Mucosa of stomach (tissue), 1 donor: Measurements from ENCODE around the gene HRAS.

ENCODE experiments used
- H3K27me3 ChIP-seq: one replicate; pipeline ENCODE4 v1.7.0; 2013; ENCODE audit warnings: mild to moderate bottlenecking, low read length; ENCODE audit not compliant: control insufficient read depth, insufficient read depth
- H3K36me3 ChIP-seq: one replicate; pipeline ENCODE4 v1.7.0; 2013; ENCODE audit warnings: low read length; ENCODE audit not compliant: control insufficient read depth, insufficient read depth
- H3K4me1 ChIP-seq: one replicate; pipeline ENCODE4 v1.7.0; 2013; ENCODE audit warnings: mild to moderate bottlenecking, low read length; ENCODE audit not compliant: control insufficient read depth, insufficient read depth
- H3K4me3 ChIP-seq: one replicate; pipeline ENCODE4 v1.7.0; 2013; ENCODE audit warnings: low read length
- H3K9ac ChIP-seq: one replicate; pipeline ENCODE4 v1.7.0; 2013; ENCODE audit warnings: mild to moderate bottlenecking, low read length, moderate library complexity
- H3K9me3 ChIP-seq: one replicate; pipeline ENCODE4 v1.7.0; 2013; ENCODE audit warnings: mild to moderate bottlenecking, low read length, moderate library complexity; ENCODE audit not compliant: control insufficient read depth
- donor health status: Pancreatic carcinoma.

Gene HRAS

DNA sequence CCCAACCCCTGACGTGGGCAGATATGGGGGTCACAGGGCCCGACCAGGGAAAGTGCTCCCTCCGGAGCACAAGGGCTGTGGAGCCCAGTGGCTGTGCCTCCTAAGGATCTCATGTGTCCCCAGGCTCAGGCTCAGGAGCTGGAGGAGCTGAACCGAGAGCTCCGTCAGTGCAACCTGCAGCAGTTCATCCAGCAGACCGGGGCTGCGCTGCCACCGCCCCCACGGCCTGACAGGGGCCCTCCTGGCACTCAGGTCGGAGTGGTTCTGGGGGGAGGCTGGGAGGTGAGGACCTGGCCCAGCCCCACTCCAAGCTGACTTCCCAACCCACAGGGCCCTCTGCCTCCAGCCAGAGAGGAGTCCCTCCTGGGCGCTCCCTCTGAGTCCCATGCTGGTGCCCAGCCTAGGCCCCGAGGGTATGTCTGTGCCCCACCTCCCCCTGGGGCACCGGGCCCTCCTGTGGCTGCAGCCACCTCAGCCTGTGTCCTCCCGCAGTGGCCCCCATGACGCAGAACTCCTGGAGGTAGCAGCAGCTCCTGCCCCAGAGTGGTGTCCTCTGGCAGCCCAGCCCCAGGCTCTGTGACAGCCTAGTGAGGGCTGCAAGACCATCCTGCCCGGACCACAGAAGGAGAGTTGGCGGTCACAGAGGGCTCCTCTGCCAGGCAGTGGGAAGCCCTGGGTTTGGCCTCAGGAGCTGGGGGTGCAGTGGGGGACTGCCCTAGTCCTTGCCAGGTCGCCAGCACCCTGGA lies 27.9 kb upstream of the HRAS start:
- H3K9me3 ChIP-seq: no peaks in the 10 kb centered on the region

DNA sequence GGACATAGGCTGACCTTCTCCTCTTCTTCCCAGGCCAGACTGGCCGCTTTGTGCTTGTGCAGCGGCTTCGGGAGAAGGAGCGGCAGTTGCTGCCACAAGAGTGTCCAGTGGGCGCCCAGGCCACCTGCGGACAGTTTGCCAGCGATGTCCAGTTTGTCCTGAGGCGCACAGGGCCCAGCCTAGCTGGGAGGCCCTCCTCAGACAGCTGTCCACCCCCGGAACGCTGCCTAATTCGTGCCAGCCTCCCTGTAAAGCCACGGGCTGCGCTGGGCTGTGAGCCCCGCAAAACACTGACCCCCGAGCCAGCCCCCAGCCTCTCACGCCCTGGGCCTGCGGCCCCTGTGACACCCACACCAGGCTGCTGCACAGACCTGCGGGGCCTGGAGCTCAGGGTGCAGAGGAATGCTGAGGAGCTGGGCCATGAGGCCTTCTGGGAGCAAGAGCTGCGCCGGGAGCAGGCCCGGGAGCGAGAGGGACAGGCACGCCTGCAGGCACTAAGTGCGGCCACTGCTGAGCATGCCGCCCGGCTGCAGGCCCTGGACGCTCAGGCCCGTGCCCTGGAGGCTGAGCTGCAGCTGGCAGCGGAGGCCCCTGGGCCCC lies 26.8 kb upstream of the HRAS start:
- Histone ChIP-seq H3K4me1 (peaks cover 55% of the 10 kb centered on the region), H3K4me3 (peak overlapping the region; percentile 42), H3K9ac (peak overlapping the region; percentile 28), H3K27me3 (peaks cover 6% of the 10 kb centered on the region), H3K9me3 (no peaks in the 10 kb centered on the region), H3K36me3 (peaks cover 5% of the 10 kb centered on the region)

More for the DNA sequence above, 27.9 kb upstream of the HRAS start:
- Histone ChIP-seq H3K27me3 (peaks cover 6% of the 10 kb centered on the region), H3K9ac (peak overlapping the region; percentile 28), H3K4me3 (no peak overlapping the region), H3K4me1 (peaks cover 63% of the 10 kb centered on the region), H3K36me3 (peaks cover 5% of the 10 kb centered on the region)

DNA sequence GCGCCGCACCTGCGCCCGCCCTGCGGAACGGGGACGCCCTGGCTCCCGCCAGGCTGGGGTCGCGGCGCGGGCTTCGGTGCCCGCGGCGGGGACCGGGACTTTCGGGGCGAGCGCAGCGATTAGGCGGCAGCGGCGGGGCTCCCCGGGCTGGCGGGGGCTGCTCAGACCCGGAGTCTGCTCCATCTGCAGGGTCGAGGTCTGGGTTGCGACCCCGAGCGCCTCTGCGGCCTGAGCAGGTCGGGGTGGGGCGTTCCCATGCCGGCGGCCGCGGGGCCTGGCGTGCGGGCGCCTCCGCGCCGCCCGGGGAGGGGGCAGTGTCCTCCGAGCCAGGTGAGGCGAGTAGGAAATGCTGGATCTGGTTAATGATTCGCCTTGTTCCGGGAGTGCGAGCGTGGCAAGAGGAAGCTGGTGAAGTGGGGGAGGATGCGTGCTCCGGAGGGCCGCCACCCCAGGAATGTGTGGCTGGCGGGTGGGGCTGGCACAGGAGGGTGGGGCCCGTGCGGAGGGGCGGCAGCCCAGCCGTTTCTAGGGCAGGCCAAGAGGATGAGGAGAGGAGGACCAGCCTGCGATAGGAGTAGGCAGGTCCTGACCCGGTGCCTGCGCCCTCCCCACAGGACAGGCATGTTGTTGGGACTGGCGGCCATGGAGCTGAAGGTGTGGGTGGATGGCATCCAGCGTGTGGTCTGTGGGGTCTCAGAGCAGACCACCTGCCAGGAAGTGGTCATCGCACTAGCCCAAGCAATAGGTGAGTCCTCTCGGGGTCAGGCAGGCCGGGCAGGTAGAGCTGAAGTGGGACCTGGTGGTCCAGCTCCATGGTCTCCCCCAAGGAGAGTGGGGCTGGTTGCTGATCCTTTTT lies 26.0 kb upstream of the HRAS start:
- Histone ChIP-seq H3K4me1 (peaks cover 50% of the 10 kb centered on the region), H3K9me3 (no peaks in the 10 kb centered on the region), H3K9ac (peak overlapping the region; percentile 90), H3K36me3 (peaks cover 5% of the 10 kb centered on the region), H3K4me3 (peak overlapping the region; percentile 42), H3K27me3 (peaks cover 11% of the 10 kb centered on the region)

DNA sequence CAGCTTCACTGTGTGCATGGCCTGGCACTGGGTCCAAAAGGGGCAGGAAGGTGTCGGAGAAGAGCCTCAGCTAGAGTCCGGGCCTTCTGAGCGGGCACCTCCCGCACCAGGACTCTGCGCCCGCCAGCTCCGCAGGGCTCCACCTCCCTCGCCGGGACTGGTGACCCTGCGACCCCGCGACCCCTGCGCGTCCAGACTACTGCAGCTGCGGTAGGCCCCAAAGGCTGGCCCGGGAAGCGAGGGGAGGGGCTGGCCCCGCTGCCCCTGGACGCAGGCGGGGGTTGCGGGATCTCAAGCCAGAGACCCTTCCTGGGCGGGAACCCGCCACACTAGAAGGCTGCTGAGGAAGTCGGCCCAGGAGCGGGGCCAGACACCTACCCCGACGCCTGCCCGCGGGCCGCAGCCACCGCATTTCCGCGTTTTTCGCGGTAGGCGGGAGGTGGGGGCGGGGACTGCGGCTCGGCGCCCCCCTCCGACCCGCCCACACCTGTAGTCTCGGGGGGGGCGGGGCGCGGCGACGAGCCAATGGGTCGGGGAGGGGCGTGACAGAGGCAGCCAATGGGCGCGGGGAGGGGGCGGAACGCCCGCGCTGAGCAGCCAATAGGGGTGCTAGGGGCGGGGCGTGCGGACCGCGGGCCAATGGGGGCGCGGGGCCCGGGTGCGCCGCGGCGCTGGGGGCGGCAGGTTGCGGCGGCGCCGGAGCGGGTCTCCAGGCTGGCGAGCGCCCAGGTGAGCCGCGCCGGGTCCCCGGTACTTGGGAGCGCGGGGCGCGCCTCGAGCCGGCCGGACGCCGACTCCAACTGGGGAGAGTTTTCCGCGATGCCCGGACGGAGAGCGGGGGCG lies 25.1 kb upstream of the HRAS start, which contains the start of the genes LMNTD2 and RASSF7:
Gene LMNTD2, minus strand, starts transcription at position 434 of the 843 bp plus-strand sequence. Its CDS starts 22 bp downstream, at position 412.
Gene RASSF7, plus strand, starts transcription at position 666 of the 843 bp plus-strand sequence. CDS start 799 bp downstream, outside the sequence.
- Histone ChIP-seq H3K9ac (peak within 1 kb of the TSS; percentile 90), H3K9me3 (no peaks in the 10 kb centered on the region), H3K4me1 (peaks cover 50% of the 10 kb centered on the region), H3K36me3 (peaks cover 5% of the 10 kb centered on the region), H3K4me3 (peak within 1 kb of the TSS; percentile 42), H3K27me3 (peaks cover 19% of the 10 kb centered on the region)

DNA sequence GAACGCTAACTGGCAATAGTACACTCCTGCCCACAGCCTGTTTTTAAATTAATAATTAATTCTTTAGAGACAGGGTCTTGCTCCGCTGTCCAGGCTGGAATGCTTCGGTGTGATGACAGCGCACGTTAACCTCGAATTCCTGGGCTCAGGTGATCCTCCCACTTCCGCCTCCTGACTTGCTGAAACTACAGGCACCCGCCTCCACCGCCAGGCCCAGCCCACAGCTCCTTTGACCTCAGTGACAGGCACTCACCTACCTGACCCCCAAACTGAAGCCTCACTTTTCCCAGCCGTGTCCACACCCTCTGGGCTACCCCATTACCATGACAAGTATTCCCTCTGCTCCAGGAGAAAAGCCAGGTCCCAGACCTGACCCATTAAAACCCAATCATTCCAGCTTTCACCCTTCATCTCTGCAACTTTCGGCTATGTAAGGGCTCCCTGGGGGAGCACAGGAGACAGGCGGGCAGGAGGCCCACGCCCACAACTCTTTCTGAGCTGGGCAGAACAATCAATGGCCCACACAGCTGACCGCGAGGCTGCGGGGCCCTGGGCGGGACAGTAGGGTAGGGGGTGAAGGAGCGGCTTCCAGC lies 24.4 kb upstream of the HRAS start:
- H3K9me3 ChIP-seq: no peaks in the 10 kb centered on the region
- H3K27me3 ChIP-seq: peaks cover 23% of the 10 kb centered on the region
- H3K4me1 ChIP-seq: peaks cover 51% of the 10 kb centered on the region
- peaks cover 5% of the 10 kb centered on the region for H3K36me3 ChIP-seq
- H3K9ac ChIP-seq: peak overlapping the region; percentile 63
- H3K4me3 ChIP-seq: peak overlapping the region; percentile 1

DNA sequence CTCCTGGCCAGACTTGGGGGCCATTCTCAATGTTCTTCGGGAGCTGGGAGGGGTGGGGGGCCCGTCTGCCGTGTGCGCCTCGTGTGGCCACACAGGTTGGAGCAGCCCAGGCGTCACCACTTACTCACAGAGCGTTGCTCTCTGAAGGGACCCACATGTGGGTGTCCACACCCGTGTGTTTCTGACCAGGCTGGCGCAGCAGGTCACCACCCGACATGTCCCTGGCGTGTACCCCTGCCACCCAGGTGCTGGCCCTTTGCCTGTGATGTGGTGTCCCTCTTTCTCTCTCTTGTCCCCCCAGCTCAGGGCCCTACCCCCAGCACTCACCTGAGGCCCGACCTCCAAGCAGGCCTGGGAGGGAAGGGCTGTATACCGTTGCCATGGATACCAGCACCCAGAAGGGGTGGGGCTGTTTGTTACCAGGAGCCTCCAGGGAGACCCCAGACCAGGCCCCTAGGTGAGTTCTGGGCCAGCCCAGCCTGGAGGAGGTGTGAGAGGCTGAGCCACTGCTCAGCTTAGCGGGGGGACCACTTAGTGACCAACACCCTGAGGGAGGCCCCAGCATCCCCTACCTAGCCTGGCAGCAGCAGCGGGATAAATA lies 23.7 kb upstream of the HRAS start:
- peaks cover 54% of the 10 kb centered on the region for H3K4me1 ChIP-seq
- H3K36me3 ChIP-seq: peaks cover 4% of the 10 kb centered on the region
- no peak overlapping the region for H3K4me3 ChIP-seq
- H3K9me3 ChIP-seq: no peaks in the 10 kb centered on the region
- H3K9ac ChIP-seq: peak overlapping the region; percentile 63
- H3K27me3 ChIP-seq: peaks cover 29% of the 10 kb centered on the region

DNA sequence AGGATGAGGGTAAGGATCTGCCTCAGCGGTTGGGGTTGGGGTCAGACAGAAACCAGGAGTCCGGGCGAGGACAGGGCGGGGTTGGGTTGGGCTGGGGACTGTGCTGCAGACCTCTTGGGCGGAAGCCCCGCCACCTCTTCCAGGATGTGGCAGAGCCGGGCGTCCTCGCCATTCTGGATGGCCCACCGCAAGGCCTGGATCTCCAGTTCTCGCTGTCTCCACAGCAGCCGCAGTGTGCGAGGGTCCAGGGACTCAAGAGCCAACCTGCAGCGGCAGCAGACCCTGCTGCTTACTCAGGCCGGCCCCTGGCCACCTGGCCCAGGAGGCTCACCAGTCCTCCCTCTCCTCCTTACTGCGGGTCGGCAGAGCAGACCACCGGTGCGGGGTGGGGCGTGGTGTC lies 23.1 kb upstream of the HRAS start:
- Histone ChIP-seq H3K9me3 (no peaks in the 10 kb centered on the region), H3K4me3 (no peak overlapping the region), H3K9ac (no peak overlapping the region), H3K27me3 (peaks cover 36% of the 10 kb centered on the region), H3K4me1 (peaks cover 54% of the 10 kb centered on the region), H3K36me3 (no peaks in the 10 kb centered on the region)

DNA sequence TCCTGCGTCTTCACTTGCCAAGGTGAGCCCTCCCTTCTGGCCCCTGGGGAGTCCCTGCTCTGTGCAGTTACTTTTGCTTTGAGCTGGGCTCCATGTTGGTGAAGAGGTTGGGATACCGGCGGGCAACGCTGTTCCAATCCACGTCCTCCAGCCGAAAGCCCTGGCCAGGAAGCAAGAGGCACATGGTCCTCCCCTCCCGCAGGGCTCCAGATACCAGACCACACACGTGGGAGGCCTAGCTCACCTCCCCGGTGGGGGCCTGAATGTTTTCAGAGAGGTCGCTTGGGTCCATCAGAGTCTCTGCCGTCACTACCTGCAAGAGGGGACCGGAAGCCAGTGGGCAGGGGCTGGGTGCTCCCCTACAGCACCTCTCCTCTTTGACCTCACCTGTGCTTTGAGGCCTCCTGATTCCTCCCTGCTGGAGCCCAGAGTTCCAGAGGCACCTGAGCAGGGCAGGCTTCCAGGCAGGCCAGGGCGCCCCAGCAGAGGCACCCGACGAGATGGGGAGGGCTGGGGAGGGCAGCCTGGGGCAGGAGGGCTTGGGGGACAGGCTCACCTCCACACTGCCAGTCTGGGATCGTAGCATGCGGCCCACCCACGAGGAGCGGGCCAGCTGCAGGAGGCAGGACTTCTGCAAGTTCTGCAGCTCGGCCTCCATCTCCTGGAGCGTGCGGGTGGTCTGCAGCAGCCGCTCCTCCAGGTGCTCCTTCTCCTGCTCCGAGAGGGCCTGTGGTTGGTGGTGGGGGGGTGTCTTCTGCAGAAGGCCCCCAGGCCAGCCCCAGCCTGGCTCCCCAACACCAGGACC lies 22.2 kb upstream of the HRAS start:
- Histone ChIP-seq H3K4me1 (peaks cover 44% of the 10 kb centered on the region), H3K27me3 (peaks cover 41% of the 10 kb centered on the region), H3K9me3 (no peaks in the 10 kb centered on the region), H3K36me3 (no peaks in the 10 kb centered on the region), H3K4me3 (no peak overlapping the region), H3K9ac (no peak overlapping the region)

DNA sequence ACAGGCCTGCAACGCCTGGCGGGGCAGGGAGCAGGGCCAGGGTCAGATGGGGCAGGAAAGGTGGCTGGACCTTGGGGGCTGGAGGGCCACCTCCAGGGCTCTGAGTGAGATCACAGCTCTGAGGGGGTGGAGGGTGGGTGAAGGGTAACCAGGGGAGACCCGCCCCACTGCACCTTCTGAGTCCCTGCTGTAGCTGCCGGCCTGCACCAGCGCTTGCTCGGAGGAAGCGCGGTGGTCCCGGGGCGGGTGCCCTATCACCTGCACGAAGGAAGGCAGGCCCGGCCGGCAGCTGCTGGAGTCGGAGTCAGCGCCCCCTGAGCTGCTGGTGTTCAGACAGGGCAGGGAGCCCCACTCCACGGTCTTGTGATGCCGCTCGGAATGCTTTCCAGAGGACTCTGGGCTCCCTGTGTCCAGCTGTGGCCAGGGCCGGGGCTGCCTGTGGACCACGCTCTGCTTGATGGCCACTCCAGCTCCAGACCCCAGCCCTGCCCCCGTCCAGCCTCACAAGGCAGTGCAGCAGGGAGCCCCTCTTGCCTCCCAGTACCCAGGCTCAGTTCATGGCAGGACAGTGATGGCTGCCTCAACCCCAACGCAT lies 21.4 kb upstream of the HRAS start:
- Histone ChIP-seq H3K36me3 (no peaks in the 10 kb centered on the region), H3K4me1 (peaks cover 36% of the 10 kb centered on the region), H3K9me3 (no peaks in the 10 kb centered on the region), H3K9ac (no peak overlapping the region), H3K27me3 (peaks cover 41% of the 10 kb centered on the region), H3K4me3 (no peak overlapping the region)
